HG03439 (cell line): Measurements from ENCODE around the gene MIA.
"Not testable (repeated sequence)": the region's sequence is repeated elsewhere in the genome, so short reads cannot be mapped to it uniquely, and the experiment has no call there.

Experiments
- ATAC-seq: cut with Tn5 transposase; IDR thresholded peaks from one replicate; pipeline ENCODE4 v1.9.1; 2021; ENCODE audit warnings: mild to moderate bottlenecking, moderate library complexity; ENCODE audit not compliant: unreplicated experiment

Gene MIA

GRCh38 chr19:40802300-40803169 is 27.2 kb downstream of the MIA start:
- no peak for ATAC-seq

- ATAC-seq, result no peak
Observed at GRCh38 chr19:40803170-40803856, 28.0 kb downstream of the MIA start.

GRCh38 chr19:40803857-40804782 is 28.8 kb downstream of the MIA start:
- no peak for ATAC-seq

- no peak for ATAC-seq
Observed at GRCh38 chr19:40804783-40805242, 29.5 kb downstream of the MIA start.

- no peak for ATAC-seq
Observed at GRCh38 chr19:40805258-40805868, 30.0 kb downstream of the MIA start.

- ATAC-seq, result no peak
Observed at GRCh38 chr19:40806423-40807146, 31.3 kb downstream of the MIA start.

- ATAC-seq, result no peak
Observed at GRCh38 chr19:40807147-40808020, 32.1 kb downstream of the MIA start.

GRCh38 chr19:40808021-40808325 is 32.7 kb downstream of the MIA start:
- ATAC-seq, result no peak

- ATAC-seq, result no peak
Observed at GRCh38 chr19:40808497-40808896, 33.2 kb downstream of the MIA start.

GRCh38 chr19:40809358-40810086 is 34.2 kb downstream of the MIA start:
- no peak for ATAC-seq

- ATAC-seq, result no peak
Observed at GRCh38 chr19:40810160-40810559, 34.8 kb downstream of the MIA start.

- peak; percentile 53 for ATAC-seq
Observed at GRCh38 chr19:40810649-40811408, 35.5 kb downstream of the MIA start.

- ATAC-seq, result no peak
Observed at GRCh38 chr19:40811478-40812341, 36.4 kb downstream of the MIA start.

GRCh38 chr19:40812571-40812970 is 37.2 kb downstream of the MIA start:
- ATAC-seq, result not testable (repeated sequence)

- ATAC-seq, result no peak
Observed at GRCh38 chr19:40813182-40813581, 37.9 kb downstream of the MIA start.

GRCh38 chr19:40815223-40815622 is 39.9 kb downstream of the MIA start:
- ATAC-seq, result no peak
